Natural killer cell (primary cell): ENCODE measurements around the gene UBASH3B. TPM values are rescaled to one million over a fixed set of nuclear protein-coding genes. Genes with fewer than 3 reads are reported as not detected.

ENCODE experiments used
- ATAC-seq, 3 donors: fragments of 150-1000 bp in 2 of 3; fragments of 200-7000 bp in 1 of 3; cut with Tn5 transposase; 1 replicate in 1 of 3; 2 replicates in 2 of 3; pipeline ENCODE4 v1.10.0; 2021; ENCODE audit warnings: mild to moderate bottlenecking in 2 of 3, moderate library complexity in 2 of 3
- DNase-seq, 2 donors: peaks; one replicate each; pipeline versions ENCODE4 v3.0.0 to v3.0.0-alpha.2; 2013 to 2021; ENCODE audit warnings: mixed read lengths in 1 of 2
- H3K27ac ChIP-seq: one replicate; pipeline ENCODE4 v1.5.1; 2013; ENCODE audit warnings: mild to moderate bottlenecking, low read length
- H3K27me3 ChIP-seq: one replicate; pipeline ENCODE4 v1.6.1; 2013; ENCODE audit warnings: low read length; ENCODE audit not compliant: control insufficient read depth, insufficient read depth
- H3K36me3 ChIP-seq: one replicate; pipeline ENCODE4 v1.6.1; 2013; ENCODE audit warnings: low read length; ENCODE audit not compliant: control insufficient read depth, insufficient read depth
- H3K4me1 ChIP-seq: one replicate; pipeline ENCODE4 v1.6.1; 2013; ENCODE audit warnings: low read length; ENCODE audit not compliant: control insufficient read depth, insufficient read depth
- H3K4me3 ChIP-seq: one replicate; pipeline ENCODE4 v1.5.1; 2013; ENCODE audit warnings: low read length
- H3K9me3 ChIP-seq: one replicate; pipeline ENCODE4 v1.6.1; 2013; ENCODE audit warnings: low read length; ENCODE audit not compliant: control insufficient read depth, insufficient read depth
- H3K27ac Mint-ChIP-seq, 2 donors: one replicate each; pipeline ENCODE4 v1.8.0; 2022; ENCODE audit warnings: mild to moderate bottlenecking in 2 of 2, mixed read lengths in 2 of 2, moderate library complexity in 1 of 2
- H3K27me3 Mint-ChIP-seq, 2 donors: one replicate each; pipeline ENCODE4 v1.8.0; 2022; ENCODE audit warnings: low read depth in 2 of 2, mixed read lengths in 2 of 2
- H3K36me3 Mint-ChIP-seq: one replicate; pipeline ENCODE4 v1.8.0; 2022; ENCODE audit warnings: mixed read lengths
- H3K4me1 Mint-ChIP-seq, 2 donors: one replicate each; pipeline ENCODE4 v1.8.0; 2022; ENCODE audit warnings: mixed read lengths in 2 of 2
- H3K4me3 Mint-ChIP-seq: one replicate; pipeline ENCODE4 v1.8.0; 2022; ENCODE audit warnings: mild to moderate bottlenecking, moderate library complexity, mixed read lengths
- H3K9me3 Mint-ChIP-seq, 2 donors: one replicate each; pipeline ENCODE4 v1.8.0; 2022; ENCODE audit warnings: mixed read lengths in 2 of 2
- WGBS: methylation state at CpG from one replicate; pipeline ENCODE4 v1.1.7; 2013; ENCODE audit warnings: missing lambda C conversion rate; ENCODE audit not compliant: insufficient coverage; 5-methylcytosine and 5-hydroxymethylcytosine counted together
- intact Hi-C: fragments of 100-400 bp; cut with micrococcal nuclease; formaldehyde crosslinking; loops from one replicate; pipeline ENCODE4 v1.14.2; 2022
- total RNA-seq, 4 donors: library from RNA; stranded (reverse); fragments of 120-200 nt in 1 of 4; gene quantifications; one replicate each; pipeline versions ENCODE4 v1.2.3 to v1.2.4, GENCODE V29; 2013 to 2022
- TF ChIP-seq, protein P1 (sequence below): fragments of 200-600 bp; IDR thresholded peaks from one replicate; pipeline ENCODE4 v1.8.0; 2022; ENCODE audit warnings: antibody characterized with exemption

Gene UBASH3B
- total RNA-seq, 3 donors from 2014 or later (not counting 1 experiment from before 2014, with no cell fraction given) = 28.7 to 33.9 (median 33.5) TPM

- intact Hi-C loops = loop anchor here (1.0 to 5.0 kb wide), 5 partner anchors 25 to 174 kb away; no protein-coding TSS in a partner anchor
- Histone ChIP-seq H3K27ac (peak overlapping the region; percentile 12), H3K9me3 (no peaks in the 10 kb centered on the region), H3K27me3 (no peaks in the 10 kb centered on the region), H3K4me1 (peaks cover 37% of the 10 kb centered on the region), H3K36me3 (no peaks in the 10 kb centered on the region), H3K4me3 (no peak overlapping the region)
- Mint-ChIP-seq H3K4me3 (no peak overlapping the region), H3K27ac (peak overlapping the region; percentile 71 to 86), H3K4me1 (peaks cover 40 to 56% of the 10 kb centered on the region in 2 donors), H3K36me3 (no peaks in the 10 kb centered on the region), H3K27me3 (no peaks in the 10 kb centered on the region), H3K9me3 (no peaks in the 10 kb centered on the region)
- 79% methylated on average over 5 of the region's 5 CpGs for WGBS
- ATAC-seq (no peak), DNase-seq (no peak)
- TF ChIP-seq, protein P1, sequence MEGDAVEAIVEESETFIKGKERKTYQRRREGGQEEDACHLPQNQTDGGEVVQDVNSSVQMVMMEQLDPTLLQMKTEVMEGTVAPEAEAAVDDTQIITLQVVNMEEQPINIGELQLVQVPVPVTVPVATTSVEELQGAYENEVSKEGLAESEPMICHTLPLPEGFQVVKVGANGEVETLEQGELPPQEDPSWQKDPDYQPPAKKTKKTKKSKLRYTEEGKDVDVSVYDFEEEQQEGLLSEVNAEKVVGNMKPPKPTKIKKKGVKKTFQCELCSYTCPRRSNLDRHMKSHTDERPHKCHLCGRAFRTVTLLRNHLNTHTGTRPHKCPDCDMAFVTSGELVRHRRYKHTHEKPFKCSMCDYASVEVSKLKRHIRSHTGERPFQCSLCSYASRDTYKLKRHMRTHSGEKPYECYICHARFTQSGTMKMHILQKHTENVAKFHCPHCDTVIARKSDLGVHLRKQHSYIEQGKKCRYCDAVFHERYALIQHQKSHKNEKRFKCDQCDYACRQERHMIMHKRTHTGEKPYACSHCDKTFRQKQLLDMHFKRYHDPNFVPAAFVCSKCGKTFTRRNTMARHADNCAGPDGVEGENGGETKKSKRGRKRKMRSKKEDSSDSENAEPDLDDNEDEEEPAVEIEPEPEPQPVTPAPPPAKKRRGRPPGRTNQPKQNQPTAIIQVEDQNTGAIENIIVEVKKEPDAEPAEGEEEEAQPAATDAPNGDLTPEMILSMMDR = no peak
Observed at GRCh38 chr11:122755941-122756340, 100.4 kb downstream of the UBASH3B start.

DNA sequence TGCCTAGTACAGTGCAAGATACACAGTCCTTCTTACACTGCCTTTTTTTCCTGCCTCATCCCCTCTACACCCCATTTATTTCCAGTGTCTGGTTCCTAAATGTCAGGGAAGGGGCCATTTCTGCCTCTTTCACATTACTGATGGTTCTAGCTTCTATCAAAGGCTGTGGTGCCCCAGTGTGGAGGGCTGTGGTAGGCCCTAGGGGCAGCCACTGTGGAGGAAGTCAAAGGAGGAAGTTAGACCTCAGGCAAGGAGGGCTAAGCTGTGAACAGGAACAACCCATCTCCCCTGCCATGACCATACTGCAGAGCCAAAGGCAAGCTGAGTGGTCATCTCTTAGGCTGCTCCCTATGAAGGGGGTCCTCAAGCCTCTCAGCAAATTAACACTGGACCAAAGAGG lies 100.9 kb downstream of the UBASH3B start:
- H3K4me1 ChIP-seq = peaks cover 37% of the 10 kb centered on the region
- H3K36me3 ChIP-seq = no peaks in the 10 kb centered on the region
- Mint-ChIP-seq H3K4me3 (peak overlapping the region; percentile 31), H3K36me3 (no peaks in the 10 kb centered on the region), H3K9me3 (no peaks in the 10 kb centered on the region), H3K4me1 (peaks cover 38 to 56% of the 10 kb centered on the region in 2 donors), H3K27ac (peak overlapping the region; percentile 71 to 86), H3K27me3 (no peaks in the 10 kb centered on the region)
- DNase-seq (peak; percentile 65 to 74), ATAC-seq (peak; percentile 94 to 99 (median 95))
- H3K4me3 ChIP-seq = no peak overlapping the region
- H3K27ac ChIP-seq = peak overlapping the region; percentile 12
- TF ChIP-seq, protein P1 = peak; percentile 64
- intact Hi-C loops = loop anchor here (1.0 to 5.0 kb wide), 4 partner anchors 25 to 174 kb away; no protein-coding TSS in a partner anchor
- H3K9me3 ChIP-seq = no peaks in the 10 kb centered on the region
- no peaks in the 10 kb centered on the region for H3K27me3 ChIP-seq

DNA sequence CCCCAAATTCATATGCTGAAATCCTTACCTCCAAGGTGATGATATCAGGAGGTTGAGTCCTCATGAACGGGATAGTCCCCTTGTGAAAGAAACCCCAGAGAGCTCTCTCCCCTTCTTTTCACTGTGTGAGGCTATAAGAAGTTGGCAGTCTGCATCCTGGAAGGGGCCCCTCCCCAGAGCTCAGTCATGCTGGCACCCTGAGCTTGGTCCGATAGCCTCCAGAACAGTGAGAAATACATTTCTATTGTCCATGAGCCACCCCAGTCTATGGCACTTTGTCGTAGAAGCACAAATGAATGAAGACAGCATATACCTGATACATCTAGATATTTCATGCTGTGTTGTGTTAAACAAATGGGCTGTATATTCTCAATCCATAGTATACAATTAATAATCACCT lies 101.7 kb downstream of the UBASH3B start:
- Histone ChIP-seq H3K9me3 (no peaks in the 10 kb centered on the region), H3K27ac (no peak overlapping the region), H3K36me3 (no peaks in the 10 kb centered on the region), H3K4me3 (no peak overlapping the region), H3K4me1 (peaks cover 34% of the 10 kb centered on the region), H3K27me3 (no peaks in the 10 kb centered on the region)
- TF ChIP-seq, protein P1 = no peak
- Mint-ChIP-seq H3K36me3 (no peaks in the 10 kb centered on the region), H3K9me3 (no peaks in the 10 kb centered on the region), H3K27ac (peak overlapping the region in 1 of 2 donors; percentile 71), H3K27me3 (no peaks in the 10 kb centered on the region), H3K4me3 (no peak overlapping the region), H3K4me1 (peaks cover 31 to 56% of the 10 kb centered on the region in 2 donors)
- no peak for DNase-seq
- WGBS = 100% methylated on average over 2 of the region's 3 CpGs
- no peak for ATAC-seq
- intact Hi-C loops = loop anchor here (5.0 kb wide), 1 partner anchor 175 kb away; no protein-coding TSS in a partner anchor

- H3K4me3 Mint-ChIP-seq = no peak overlapping the region
- no peaks in the 10 kb centered on the region for H3K27me3 ChIP-seq
- TF ChIP-seq, protein P1 = no peak
- intact Hi-C loops = loop anchor here (5.0 kb wide), 1 partner anchor 176 kb away; no protein-coding TSS in a partner anchor
- H3K27ac Mint-ChIP-seq = no peak overlapping the region
- H3K36me3 ChIP-seq = peaks cover 2% of the 10 kb centered on the region
- no peak overlapping the region for H3K27ac ChIP-seq
- peaks cover 28 to 57% of the 10 kb centered on the region in 2 donors for H3K4me1 Mint-ChIP-seq
- DNase-seq (no peak), ATAC-seq (no peak)
- H3K4me3 ChIP-seq = no peak overlapping the region
- H3K9me3 ChIP-seq = no peaks in the 10 kb centered on the region
- no peaks in the 10 kb centered on the region for H3K36me3 Mint-ChIP-seq
- peaks cover 31% of the 10 kb centered on the region for H3K4me1 ChIP-seq
- no peaks in the 10 kb centered on the region for H3K9me3 Mint-ChIP-seq
- 91% methylated on average over 6 of the region's 8 CpGs for WGBS
- no peaks in the 10 kb centered on the region for H3K27me3 Mint-ChIP-seq
Observed at GRCh38 chr11:122758339-122758738, 102.8 kb downstream of the UBASH3B start.
